ENCODE results near the gene LAG3. TPM values are rescaled to one million over a fixed set of nuclear protein-coding genes. Genes with fewer than 3 reads are reported as not detected.
A peak's percentile ranks its signal among the peaks of the same experiment; 100 is the strongest.

LAG3 gene
- total RNA-seq, 1 experiment from 2014 or later, result 2.2 TPM

DNA sequence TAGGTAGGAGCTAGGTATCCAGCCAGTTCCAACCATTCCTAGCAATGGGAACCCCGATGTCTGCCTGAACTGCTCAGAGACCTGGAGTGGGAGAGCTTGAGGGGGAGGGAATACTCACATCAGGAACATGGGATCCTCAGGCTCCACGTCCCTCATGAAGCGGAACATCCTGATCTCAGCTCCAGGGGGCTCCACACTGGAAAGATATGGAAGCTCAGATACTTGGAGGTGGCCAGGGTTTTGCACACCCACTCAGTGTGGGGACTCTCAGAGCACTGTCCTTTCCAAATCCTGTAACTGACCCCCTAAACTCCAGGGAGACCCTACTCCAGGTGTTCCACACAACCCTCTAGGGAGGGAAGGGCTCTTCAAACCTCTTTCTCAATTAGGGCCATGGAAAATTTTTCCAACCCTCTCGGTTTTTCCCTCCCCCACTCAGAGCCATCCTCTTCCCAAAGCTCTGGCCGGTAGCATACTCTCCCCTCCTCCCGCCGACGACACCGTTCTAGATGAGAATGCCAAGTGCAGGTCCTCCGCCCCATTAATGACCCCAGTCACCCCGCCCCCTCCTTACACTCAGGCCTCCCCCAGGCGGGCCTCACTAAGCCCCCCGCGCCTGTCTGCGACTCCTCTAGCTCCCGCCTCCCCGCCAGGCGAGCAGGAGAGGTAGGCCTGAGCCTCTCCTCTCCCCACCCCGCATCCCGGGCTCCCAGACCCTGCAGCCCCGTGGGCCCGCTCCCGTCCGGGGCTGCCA lies 20.0 kb upstream of the LAG3 start:
- no peak overlapping the region for H2BK5ac ChIP-seq (ENCODE audit: insufficient read length, low read length)
- no peak overlapping the region for H3K23ac ChIP-seq (ENCODE audit: insufficient read length, low read depth, low read length)
- DNase-seq, result peak; percentile 68
- no peak overlapping the region for H3T11ph ChIP-seq (ENCODE audit: low read length)
- no peak overlapping the region for H2AFZ ChIP-seq (ENCODE audit: low read length)
- peaks cover 4% of the 10 kb centered on the region for H3K79me2 ChIP-seq (ENCODE audit: insufficient read depth, low read length)
- peaks cover 39 to 50% (median 49%) of the 10 kb centered on the region in 3 experiments; a peak in 6 of 7 replicates for H3K36me3 Mint-ChIP-seq (ENCODE audit: insufficient read depth in 1 of 3, low read depth in 3 of 3)
- H3K14ac ChIP-seq (ENCODE audit: insufficient read depth, low read length), result peak overlapping the region; percentile 90
- H3K9ac ChIP-seq (ENCODE audit: extremely low read depth, insufficient read length, low read length), result peak overlapping the region; percentile 91
- H2BK12ac ChIP-seq (ENCODE audit: insufficient read length, low read depth, low read length), result no peak overlapping the region
- H3K4me1 Mint-ChIP-seq, result peaks cover 21 to 26% of the 10 kb centered on the region in 2 experiments
- TF ChIP-seq, protein P1, sequence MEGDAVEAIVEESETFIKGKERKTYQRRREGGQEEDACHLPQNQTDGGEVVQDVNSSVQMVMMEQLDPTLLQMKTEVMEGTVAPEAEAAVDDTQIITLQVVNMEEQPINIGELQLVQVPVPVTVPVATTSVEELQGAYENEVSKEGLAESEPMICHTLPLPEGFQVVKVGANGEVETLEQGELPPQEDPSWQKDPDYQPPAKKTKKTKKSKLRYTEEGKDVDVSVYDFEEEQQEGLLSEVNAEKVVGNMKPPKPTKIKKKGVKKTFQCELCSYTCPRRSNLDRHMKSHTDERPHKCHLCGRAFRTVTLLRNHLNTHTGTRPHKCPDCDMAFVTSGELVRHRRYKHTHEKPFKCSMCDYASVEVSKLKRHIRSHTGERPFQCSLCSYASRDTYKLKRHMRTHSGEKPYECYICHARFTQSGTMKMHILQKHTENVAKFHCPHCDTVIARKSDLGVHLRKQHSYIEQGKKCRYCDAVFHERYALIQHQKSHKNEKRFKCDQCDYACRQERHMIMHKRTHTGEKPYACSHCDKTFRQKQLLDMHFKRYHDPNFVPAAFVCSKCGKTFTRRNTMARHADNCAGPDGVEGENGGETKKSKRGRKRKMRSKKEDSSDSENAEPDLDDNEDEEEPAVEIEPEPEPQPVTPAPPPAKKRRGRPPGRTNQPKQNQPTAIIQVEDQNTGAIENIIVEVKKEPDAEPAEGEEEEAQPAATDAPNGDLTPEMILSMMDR (conservative IDR thresholded peaks at IDR 0.05), result peak; percentile 42; the same call in 2 of the 3 replicates
- peak overlapping the region; percentile 92 for H3K18ac ChIP-seq (ENCODE audit: insufficient read length, low read depth, low read length)
- no peak overlapping the region for H2BK120ac ChIP-seq (ENCODE audit: low read depth, low read length, poor library complexity, severe bottlenecking)
- no peaks in the 10 kb centered on the region for H4K20me1 ChIP-seq (ENCODE audit: control insufficient read depth, insufficient read depth, insufficient read length)
- peaks cover 3% of the 10 kb centered on the region for H3K23me2 ChIP-seq (ENCODE audit: insufficient read length, low read depth, low read length, poor library complexity, severe bottlenecking)
- no peaks in the 10 kb centered on the region for H3K27me3 Mint-ChIP-seq (ENCODE audit: low read depth)
- peaks cover 6% of the 10 kb centered on the region; the same call in 1 of the 2 replicates for H3K4me1 ChIP-seq (ENCODE audit: insufficient read depth, low read length)
- H3K56ac ChIP-seq (ENCODE audit: insufficient read length, low read depth, low read length), result no peak overlapping the region
- H2AK5ac ChIP-seq (ENCODE audit: insufficient read length, low read length), result no peak overlapping the region
- no peaks in the 10 kb centered on the region for H3K9me3 Mint-ChIP-seq
- no CpG with 5 or more reads among the region's 24 CpGs for WGBS (ENCODE audit: extremely low coverage, insufficient read length, low lambda C conversion rate)
- H3K4ac ChIP-seq (ENCODE audit: low read depth, low read length), result no peak overlapping the region; the same call in 1 of the 2 replicates
- peak overlapping the region; percentile 86 to 99 (median 92) for H3K27ac Mint-ChIP-seq
- H3K27ac ChIP-seq (ENCODE audit: insufficient read length, low read depth, low read length), result no peak overlapping the region
- peak overlapping the region; percentile 91 to 98 for H3K4me3 Mint-ChIP-seq
- H3K27me3 ChIP-seq (ENCODE audit: insufficient read depth, low read length), result no peaks in the 10 kb centered on the region
- H4K5ac ChIP-seq (ENCODE audit: insufficient read length, low read depth, low read length), result no peak overlapping the region
- H2BK20ac ChIP-seq (ENCODE audit: low read depth, low read length, poor library complexity, severe bottlenecking), result no peak overlapping the region
- peak overlapping the region; percentile 94 for H3K4me2 ChIP-seq (ENCODE audit: insufficient read depth, insufficient read length, low read length)
- H4K8ac ChIP-seq (replicated peaks; ENCODE audit: insufficient read length, low read depth, low read length), result no peak overlapping the region
- no peak overlapping the region for H2BK15ac ChIP-seq (ENCODE audit: low read depth, low read length)
- peaks cover 8% of the 10 kb centered on the region for H3K79me1 ChIP-seq (ENCODE audit: insufficient read depth, low read depth, low read length, poor library complexity, severe bottlenecking)
- H3K9me3 ChIP-seq (ENCODE audit: control insufficient read depth, low read depth, low read length), result no peaks in the 10 kb centered on the region
- no peak overlapping the region for H4K91ac ChIP-seq (ENCODE audit: insufficient read length, low read depth, low read length)
